Dedifferentiated amniotic fluid mesenchymal stem cell (primary cell): ENCODE data around the gene PRPF18.
"Not testable (repeated sequence)": the region's sequence is repeated elsewhere in the genome, so short reads cannot be mapped to it uniquely, and the experiment has no call there.

ENCODE experiments used
- DNase-seq: peaks from one replicate; pipeline ENCODE4 v3.0.0-alpha.2; 2016; ENCODE audit errors: extremely low spot score

The PRPF18 gene

GRCh38 chr10:13586676-13587355 lies at the start of gene PRPF18:
Gene PRPF18 (plus strand): TSS chr10:13586965. CDS start chr10:13587087, 122 bp downstream.
- DNase-seq, result peak; percentile 90

- not testable (repeated sequence) for DNase-seq
Measured at GRCh38 chr10:13537985-13538384, 48.8 kb upstream of the PRPF18 start.

- DNase-seq, result no peak
Measured at GRCh38 chr10:13542533-13542932, 44.2 kb upstream of the PRPF18 start.

- no peak for DNase-seq
Measured at GRCh38 chr10:13550802-13551201, 36.0 kb upstream of the PRPF18 start.

- no peak for DNase-seq
Measured at GRCh38 chr10:13555884-13556510, 30.8 kb upstream of the PRPF18 start.

- no peak for DNase-seq
Measured at GRCh38 chr10:13559124-13559700, 27.6 kb upstream of the PRPF18 start.

GRCh38 chr10:13560597-13560996 lies 26.2 kb upstream of the PRPF18 start:
- peak; percentile 22 for DNase-seq

- no peak for DNase-seq
Measured at GRCh38 chr10:13563481-13564445, 23.0 kb upstream of the PRPF18 start.

GRCh38 chr10:13564576-13564975 lies 22.2 kb upstream of the PRPF18 start:
- no peak for DNase-seq

- no peak for DNase-seq
Measured at GRCh38 chr10:13567030-13567429, 19.7 kb upstream of the PRPF18 start.

GRCh38 chr10:13571541-13571940 lies 15.2 kb upstream of the PRPF18 start:
- no peak for DNase-seq

- no peak for DNase-seq
Measured at GRCh38 chr10:13573960-13574359, 12.8 kb upstream of the PRPF18 start.

- no peak for DNase-seq
Measured at GRCh38 chr10:13585195-13585751, 1.5 kb upstream of the PRPF18 start.

GRCh38 chr10:13585943-13586342 lies 822 bp upstream of the PRPF18 start:
- no peak for DNase-seq

GRCh38 chr10:13587391-13587790 lies 626 bp downstream of the PRPF18 start:
- no peak for DNase-seq

GRCh38 chr10:13589316-13589715 lies 2.6 kb downstream of the PRPF18 start:
- DNase-seq, result no peak

GRCh38 chr10:13590886-13591285 lies 4.1 kb downstream of the PRPF18 start:
- DNase-seq, result no peak

GRCh38 chr10:13592306-13592705 lies 5.5 kb downstream of the PRPF18 start:
- DNase-seq, result no peak

- peak; percentile 31 for DNase-seq
Measured at GRCh38 chr10:13593535-13593934, 6.8 kb downstream of the PRPF18 start.

- DNase-seq, result no peak
Measured at GRCh38 chr10:13594641-13595040, 7.9 kb downstream of the PRPF18 start.

- DNase-seq, result no peak
Measured at GRCh38 chr10:13597909-13598308, 11.1 kb downstream of the PRPF18 start.
